HepG2 (cell line): ENCODE results near the gene THRA.

Experiments used
- CC2D1A ChIP-seq: sonication (generic); formaldehyde crosslinking; IDR thresholded peaks from 2 replicates; pipeline ENCODE4 v1.8.1; 2023; ENCODE audit warnings: mild to moderate bottlenecking, missing genetic modification reagents
- KAT2B ChIP-seq: fragments of 150-350 bp; IDR thresholded peaks from 2 replicates; pipeline ENCODE4 v1.6.1; 2014; ENCODE audit warnings: low read depth, low read length, borderline replicate concordance
- MAFK ChIP-seq, 2 experiments: IDR thresholded peaks in 1 of 2; conservative IDR thresholded peaks in 1 of 2; 2 replicates each; pipeline ENCODE4 v1.6.1; 2011; ENCODE audit warnings: improper control_type of control experiment in 2 of 2, low read length in 2 of 2
- SRF ChIP-seq: IDR thresholded peaks from 2 replicates; pipeline ENCODE4 v1.6.1; 2011; ENCODE audit warnings: mild to moderate bottlenecking, low read depth, low read length, moderate library complexity
- ZIK1 ChIP-seq: sonication (generic); formaldehyde crosslinking; IDR thresholded peaks from 2 replicates; pipeline ENCODE4 v1.5.0; 2020; ENCODE audit warnings: mild to moderate bottlenecking, low read depth, missing genetic modification reagents, borderline replicate concordance
- ZNF3 ChIP-seq: IDR thresholded peaks from 2 replicates; pipeline ENCODE4 v1.7.0; 2017; ENCODE audit warnings: inconsistent platforms
- TF ChIP-seq, protein P1 (sequence below): sonication (generic); formaldehyde crosslinking; IDR thresholded peaks from 2 replicates; pipeline ENCODE4 v1.5.0; 2020; ENCODE audit warnings: mild to moderate bottlenecking, missing genetic modification reagents, moderate library complexity
- TF ChIP-seq, protein P2 (sequence below): sonication (generic); formaldehyde crosslinking; IDR thresholded peaks from 2 replicates; pipeline ENCODE4 v1.4.0; 2020; ENCODE audit warnings: missing genetic modification reagents
- TF ChIP-seq, protein P3 (sequence below): fragments of 450-650 bp; IDR thresholded peaks from 2 replicates; pipeline ENCODE4 v1.6.1; 2017

DNA sequence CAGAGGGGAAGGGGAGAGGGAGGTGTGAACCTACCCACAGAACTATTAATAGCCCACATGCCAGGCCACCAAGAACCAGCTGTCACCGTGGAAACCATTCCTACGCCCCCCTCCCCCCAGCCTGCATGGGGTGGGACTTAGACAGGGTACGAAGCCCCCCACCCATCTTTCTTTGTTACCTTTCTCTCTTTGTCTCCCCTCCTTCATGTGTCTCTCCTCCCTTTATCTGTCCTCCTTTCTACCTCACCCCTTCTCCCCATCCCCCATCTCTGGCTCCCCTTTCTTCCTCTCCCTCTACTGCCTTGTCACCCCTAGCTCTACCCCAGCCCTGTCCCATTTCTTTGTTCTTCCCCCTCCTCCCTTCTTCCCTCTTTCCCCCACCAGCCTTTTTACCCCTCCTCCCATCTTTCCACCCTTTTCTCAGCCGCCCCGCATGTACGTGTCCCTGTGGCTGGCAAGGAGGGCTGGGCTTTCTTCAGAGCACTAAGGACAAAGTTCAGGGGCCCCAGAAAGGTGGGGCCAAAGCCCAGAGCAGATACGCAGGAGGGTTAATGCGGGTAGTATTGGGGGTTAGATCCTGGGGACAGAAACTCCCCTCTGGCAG lies 8.0 kb downstream of the THRA start:
- TF ChIP-seq CC2D1A (CRISPR knock-in tag) (no peak), SRF (no peak), KAT2B (no peak), ZNF3 (CRISPR knock-in tag) (no peak), MAFK (conservative IDR thresholded peaks at IDR 0.05 in 1 of 2, IDR thresholded peaks at IDR 0.05 in 1 of 2; ENCODE audit: low read length in 2 of 2) (no peak), ZIK1 (no peak)
- TF ChIP-seq, protein P1, sequence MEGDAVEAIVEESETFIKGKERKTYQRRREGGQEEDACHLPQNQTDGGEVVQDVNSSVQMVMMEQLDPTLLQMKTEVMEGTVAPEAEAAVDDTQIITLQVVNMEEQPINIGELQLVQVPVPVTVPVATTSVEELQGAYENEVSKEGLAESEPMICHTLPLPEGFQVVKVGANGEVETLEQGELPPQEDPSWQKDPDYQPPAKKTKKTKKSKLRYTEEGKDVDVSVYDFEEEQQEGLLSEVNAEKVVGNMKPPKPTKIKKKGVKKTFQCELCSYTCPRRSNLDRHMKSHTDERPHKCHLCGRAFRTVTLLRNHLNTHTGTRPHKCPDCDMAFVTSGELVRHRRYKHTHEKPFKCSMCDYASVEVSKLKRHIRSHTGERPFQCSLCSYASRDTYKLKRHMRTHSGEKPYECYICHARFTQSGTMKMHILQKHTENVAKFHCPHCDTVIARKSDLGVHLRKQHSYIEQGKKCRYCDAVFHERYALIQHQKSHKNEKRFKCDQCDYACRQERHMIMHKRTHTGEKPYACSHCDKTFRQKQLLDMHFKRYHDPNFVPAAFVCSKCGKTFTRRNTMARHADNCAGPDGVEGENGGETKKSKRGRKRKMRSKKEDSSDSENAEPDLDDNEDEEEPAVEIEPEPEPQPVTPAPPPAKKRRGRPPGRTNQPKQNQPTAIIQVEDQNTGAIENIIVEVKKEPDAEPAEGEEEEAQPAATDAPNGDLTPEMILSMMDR (CRISPR knock-in tag), result no peak
- TF ChIP-seq, protein P2, sequence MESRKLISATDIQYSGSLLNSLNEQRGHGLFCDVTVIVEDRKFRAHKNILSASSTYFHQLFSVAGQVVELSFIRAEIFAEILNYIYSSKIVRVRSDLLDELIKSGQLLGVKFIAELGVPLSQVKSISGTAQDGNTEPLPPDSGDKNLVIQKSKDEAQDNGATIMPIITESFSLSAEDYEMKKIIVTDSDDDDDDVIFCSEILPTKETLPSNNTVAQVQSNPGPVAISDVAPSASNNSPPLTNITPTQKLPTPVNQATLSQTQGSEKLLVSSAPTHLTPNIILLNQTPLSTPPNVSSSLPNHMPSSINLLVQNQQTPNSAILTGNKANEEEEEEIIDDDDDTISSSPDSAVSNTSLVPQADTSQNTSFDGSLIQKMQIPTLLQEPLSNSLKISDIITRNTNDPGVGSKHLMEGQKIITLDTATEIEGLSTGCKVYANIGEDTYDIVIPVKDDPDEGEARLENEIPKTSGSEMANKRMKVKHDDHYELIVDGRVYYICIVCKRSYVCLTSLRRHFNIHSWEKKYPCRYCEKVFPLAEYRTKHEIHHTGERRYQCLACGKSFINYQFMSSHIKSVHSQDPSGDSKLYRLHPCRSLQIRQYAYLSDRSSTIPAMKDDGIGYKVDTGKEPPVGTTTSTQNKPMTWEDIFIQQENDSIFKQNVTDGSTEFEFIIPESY (CRISPR knock-in tag), result no peak
- TF ChIP-seq, protein P3, sequence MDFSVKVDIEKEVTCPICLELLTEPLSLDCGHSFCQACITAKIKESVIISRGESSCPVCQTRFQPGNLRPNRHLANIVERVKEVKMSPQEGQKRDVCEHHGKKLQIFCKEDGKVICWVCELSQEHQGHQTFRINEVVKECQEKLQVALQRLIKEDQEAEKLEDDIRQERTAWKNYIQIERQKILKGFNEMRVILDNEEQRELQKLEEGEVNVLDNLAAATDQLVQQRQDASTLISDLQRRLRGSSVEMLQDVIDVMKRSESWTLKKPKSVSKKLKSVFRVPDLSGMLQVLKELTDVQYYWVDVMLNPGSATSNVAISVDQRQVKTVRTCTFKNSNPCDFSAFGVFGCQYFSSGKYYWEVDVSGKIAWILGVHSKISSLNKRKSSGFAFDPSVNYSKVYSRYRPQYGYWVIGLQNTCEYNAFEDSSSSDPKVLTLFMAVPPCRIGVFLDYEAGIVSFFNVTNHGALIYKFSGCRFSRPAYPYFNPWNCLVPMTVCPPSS, result no peak
